ENCODE results near the gene SYT13.

Gene SYT13

DNA sequence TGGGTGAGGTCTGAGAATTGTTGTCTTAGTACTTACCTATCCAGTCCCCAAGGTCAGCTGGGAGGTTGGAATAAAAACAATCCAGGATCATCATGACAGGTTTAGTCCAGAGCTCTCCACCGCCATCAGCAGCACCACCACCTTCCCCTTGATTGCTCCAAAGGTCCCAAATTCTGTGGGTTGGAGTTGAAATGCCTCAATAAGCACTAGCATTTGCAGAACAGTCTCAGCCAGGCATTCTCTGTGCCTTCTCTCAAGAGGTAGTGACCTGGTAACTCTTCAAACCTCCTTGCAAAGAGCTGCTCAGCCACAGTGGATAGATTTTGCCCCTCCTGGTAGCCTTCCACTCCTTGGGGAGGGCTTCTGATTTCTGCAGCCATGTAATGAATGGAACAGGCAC lies 70.1 kb downstream of the SYT13 start (continued):
- TF ChIP-seq, protein P1, sequence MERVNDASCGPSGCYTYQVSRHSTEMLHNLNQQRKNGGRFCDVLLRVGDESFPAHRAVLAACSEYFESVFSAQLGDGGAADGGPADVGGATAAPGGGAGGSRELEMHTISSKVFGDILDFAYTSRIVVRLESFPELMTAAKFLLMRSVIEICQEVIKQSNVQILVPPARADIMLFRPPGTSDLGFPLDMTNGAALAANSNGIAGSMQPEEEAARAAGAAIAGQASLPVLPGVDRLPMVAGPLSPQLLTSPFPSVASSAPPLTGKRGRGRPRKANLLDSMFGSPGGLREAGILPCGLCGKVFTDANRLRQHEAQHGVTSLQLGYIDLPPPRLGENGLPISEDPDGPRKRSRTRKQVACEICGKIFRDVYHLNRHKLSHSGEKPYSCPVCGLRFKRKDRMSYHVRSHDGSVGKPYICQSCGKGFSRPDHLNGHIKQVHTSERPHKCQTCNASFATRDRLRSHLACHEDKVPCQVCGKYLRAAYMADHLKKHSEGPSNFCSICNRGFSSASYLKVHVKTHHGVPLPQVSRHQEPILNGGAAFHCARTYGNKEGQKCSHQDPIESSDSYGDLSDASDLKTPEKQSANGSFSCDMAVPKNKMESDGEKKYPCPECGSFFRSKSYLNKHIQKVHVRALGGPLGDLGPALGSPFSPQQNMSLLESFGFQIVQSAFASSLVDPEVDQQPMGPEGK (CRISPR knock-in tag; IDR thresholded peaks at IDR 0.05; ENCODE audit: borderline replicate concordance): no peak
- TF ChIP-seq, protein P2, sequence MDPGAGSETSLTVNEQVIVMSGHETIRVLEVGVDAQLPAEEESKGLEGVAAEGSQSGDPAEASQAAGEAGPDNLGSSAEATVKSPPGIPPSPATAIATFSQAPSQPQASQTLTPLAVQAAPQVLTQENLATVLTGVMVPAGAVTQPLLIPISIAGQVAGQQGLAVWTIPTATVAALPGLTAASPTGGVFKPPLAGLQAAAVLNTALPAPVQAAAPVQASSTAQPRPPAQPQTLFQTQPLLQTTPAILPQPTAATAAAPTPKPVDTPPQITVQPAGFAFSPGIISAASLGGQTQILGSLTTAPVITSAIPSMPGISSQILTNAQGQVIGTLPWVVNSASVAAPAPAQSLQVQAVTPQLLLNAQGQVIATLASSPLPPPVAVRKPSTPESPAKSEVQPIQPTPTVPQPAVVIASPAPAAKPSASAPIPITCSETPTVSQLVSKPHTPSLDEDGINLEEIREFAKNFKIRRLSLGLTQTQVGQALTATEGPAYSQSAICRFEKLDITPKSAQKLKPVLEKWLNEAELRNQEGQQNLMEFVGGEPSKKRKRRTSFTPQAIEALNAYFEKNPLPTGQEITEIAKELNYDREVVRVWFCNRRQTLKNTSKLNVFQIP (CRISPR knock-in tag; IDR thresholded peaks at IDR 0.05; ENCODE audit: borderline replicate concordance, low read depth): no peak

DNA sequence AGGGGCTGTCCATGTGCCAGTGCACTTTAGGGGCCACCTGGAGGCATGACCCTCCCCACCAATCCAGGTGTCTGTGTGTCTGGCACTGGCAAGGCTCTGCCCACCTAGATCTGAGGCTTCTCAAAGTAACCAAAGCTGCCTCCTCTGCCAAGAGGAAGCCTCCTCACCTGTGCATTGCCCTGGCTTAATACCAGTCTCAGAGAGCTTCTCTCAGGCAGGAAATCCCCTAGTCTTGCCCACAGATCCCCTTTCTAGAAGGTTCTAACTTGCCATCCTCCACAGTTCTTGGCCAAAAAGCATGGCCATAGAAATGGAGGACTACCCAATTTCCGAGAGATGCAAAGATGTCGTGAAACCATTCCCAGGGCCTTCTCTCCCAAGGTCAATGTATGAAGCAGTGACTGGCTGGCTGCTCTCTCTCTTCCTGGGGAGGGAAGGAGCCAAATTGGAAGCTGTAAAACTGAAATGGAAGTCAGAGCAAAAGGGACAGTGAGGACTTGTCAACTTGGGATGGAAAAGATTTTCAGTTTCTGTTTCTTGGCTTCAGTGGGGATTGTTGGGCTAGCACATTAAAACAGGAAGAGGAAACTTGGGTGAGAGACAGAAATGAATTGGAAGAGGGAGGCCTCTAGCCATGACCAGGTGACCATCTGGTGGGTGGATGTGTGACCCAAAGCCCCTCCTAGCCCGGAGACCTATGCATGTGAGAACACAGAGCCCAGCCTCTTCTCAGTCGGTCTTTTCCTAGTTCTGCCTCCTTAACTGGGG lies 70.9 kb downstream of the SYT13 start:
- TF ChIP-seq ZC3H10 (CRISPR knock-in tag; IDR thresholded peaks at IDR 0.05) (no peak), ZFP30 (CRISPR knock-in tag; IDR thresholded peaks at IDR 0.05) (no peak), SNAI2 (CRISPR knock-in tag; IDR thresholded peaks at IDR 0.05) (no peak), PPARA (CRISPR knock-in tag; IDR thresholded peaks at IDR 0.05; ENCODE audit: borderline replicate concordance) (no peak), RARB (CRISPR knock-in tag; IDR thresholded peaks at IDR 0.05) (no peak)
- ATAC-seq: no peak

DNA sequence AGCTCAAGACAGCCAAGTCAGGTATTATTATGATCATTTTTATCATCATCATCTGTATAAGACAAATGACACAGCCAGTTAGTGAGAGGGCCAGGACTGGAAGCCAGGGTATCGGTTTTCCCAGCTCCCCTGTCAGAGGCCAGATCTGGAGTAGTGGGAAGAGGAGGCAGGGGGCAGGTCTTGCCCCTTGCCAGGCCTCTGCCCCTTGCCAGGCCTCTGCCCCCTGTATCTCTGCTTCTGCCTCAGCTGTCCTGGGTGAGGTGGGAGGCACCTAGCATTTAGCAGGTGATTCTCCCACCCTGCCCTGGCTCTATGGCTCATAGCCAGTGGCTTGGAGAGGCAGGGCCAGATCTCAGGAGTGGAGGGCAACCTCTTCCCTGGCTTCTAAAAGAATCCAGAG lies 72.4 kb downstream of the SYT13 start:
- TF ChIP-seq ZFP30 (CRISPR knock-in tag; IDR thresholded peaks at IDR 0.05) (no peak), ZFP3 (CRISPR knock-in tag; IDR thresholded peaks at IDR 0.05) (no peak), PPARA (CRISPR knock-in tag; IDR thresholded peaks at IDR 0.05; ENCODE audit: borderline replicate concordance) (no peak), CSDC2 (CRISPR knock-in tag; IDR thresholded peaks at IDR 0.05) (no peak), ZC3H10 (CRISPR knock-in tag; IDR thresholded peaks at IDR 0.05) (no peak), ZNF8 (CRISPR knock-in tag; IDR thresholded peaks at IDR 0.05) (no peak), ARNTL (CRISPR knock-in tag; IDR thresholded peaks at IDR 0.05; ENCODE audit: borderline replicate concordance, low read depth) (no peak)
- TF ChIP-seq, protein P3, sequence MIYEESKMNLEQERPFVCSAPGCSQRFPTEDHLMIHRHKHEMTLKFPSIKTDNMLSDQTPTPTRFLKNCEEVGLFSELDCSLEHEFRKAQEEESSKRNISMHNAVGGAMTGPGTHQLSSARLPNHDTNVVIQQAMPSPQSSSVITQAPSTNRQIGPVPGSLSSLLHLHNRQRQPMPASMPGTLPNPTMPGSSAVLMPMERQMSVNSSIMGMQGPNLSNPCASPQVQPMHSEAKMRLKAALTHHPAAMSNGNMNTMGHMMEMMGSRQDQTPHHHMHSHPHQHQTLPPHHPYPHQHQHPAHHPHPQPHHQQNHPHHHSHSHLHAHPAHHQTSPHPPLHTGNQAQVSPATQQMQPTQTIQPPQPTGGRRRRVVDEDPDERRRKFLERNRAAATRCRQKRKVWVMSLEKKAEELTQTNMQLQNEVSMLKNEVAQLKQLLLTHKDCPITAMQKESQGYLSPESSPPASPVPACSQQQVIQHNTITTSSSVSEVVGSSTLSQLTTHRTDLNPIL (CRISPR knock-in tag; IDR thresholded peaks at IDR 0.05; ENCODE audit: low read depth): no peak
- TF ChIP-seq, protein P4, sequence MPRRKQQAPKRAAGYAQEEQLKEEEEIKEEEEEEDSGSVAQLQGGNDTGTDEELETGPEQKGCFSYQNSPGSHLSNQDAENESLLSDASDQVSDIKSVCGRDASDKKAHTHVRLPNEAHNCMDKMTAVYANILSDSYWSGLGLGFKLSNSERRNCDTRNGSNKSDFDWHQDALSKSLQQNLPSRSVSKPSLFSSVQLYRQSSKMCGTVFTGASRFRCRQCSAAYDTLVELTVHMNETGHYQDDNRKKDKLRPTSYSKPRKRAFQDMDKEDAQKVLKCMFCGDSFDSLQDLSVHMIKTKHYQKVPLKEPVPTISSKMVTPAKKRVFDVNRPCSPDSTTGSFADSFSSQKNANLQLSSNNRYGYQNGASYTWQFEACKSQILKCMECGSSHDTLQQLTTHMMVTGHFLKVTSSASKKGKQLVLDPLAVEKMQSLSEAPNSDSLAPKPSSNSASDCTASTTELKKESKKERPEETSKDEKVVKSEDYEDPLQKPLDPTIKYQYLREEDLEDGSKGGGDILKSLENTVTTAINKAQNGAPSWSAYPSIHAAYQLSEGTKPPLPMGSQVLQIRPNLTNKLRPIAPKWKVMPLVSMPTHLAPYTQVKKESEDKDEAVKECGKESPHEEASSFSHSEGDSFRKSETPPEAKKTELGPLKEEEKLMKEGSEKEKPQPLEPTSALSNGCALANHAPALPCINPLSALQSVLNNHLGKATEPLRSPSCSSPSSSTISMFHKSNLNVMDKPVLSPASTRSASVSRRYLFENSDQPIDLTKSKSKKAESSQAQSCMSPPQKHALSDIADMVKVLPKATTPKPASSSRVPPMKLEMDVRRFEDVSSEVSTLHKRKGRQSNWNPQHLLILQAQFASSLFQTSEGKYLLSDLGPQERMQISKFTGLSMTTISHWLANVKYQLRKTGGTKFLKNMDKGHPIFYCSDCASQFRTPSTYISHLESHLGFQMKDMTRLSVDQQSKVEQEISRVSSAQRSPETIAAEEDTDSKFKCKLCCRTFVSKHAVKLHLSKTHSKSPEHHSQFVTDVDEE (CRISPR knock-in tag; IDR thresholded peaks at IDR 0.05): no peak
- TF ChIP-seq, protein P5, sequence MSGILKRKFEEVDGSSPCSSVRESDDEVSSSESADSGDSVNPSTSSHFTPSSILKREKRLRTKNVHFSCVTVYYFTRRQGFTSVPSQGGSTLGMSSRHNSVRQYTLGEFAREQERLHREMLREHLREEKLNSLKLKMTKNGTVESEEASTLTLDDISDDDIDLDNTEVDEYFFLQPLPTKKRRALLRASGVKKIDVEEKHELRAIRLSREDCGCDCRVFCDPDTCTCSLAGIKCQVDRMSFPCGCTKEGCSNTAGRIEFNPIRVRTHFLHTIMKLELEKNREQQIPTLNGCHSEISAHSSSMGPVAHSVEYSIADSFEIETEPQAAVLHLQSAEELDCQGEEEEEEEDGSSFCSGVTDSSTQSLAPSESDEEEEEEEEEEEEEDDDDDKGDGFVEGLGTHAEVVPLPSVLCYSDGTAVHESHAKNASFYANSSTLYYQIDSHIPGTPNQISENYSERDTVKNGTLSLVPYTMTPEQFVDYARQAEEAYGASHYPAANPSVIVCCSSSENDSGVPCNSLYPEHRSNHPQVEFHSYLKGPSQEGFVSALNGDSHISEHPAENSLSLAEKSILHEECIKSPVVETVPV (CRISPR knock-in tag; IDR thresholded peaks at IDR 0.05): no peak
- TF ChIP-seq, protein P2 (CRISPR knock-in tag; IDR thresholded peaks at IDR 0.05; ENCODE audit: borderline replicate concordance, low read depth): no peak
- ATAC-seq: no peak

DNA sequence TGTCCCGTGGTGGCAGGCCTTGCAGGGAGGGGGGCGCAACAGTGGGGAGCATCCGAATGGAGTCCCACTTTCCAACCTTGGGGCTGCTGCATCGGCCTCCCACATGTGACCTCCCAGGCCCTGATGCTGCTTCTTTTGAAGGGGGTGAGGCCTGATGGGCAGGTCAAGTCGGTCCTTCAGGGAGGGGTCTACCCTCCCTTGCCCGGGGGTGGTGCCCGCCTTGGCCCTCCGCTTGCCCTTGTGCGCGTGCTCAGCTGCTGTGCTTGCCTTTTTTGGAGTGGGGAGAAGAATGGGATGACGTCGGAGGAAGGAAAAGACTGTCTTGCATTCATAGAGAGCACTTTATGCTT lies 72.8 kb downstream of the SYT13 start:
- no peak for ATAC-seq
- no peak for TF ChIP-seq BACH2 (CRISPR knock-in tag; IDR thresholded peaks at IDR 0.05; ENCODE audit: borderline replicate concordance)
- TF ChIP-seq ARNTL (CRISPR knock-in tag; IDR thresholded peaks at IDR 0.05; ENCODE audit: borderline replicate concordance, low read depth): no peak
- no peak for TF ChIP-seq RARB (CRISPR knock-in tag; IDR thresholded peaks at IDR 0.05)
- no peak for TF ChIP-seq CSDC2 (CRISPR knock-in tag; IDR thresholded peaks at IDR 0.05)
- no peak for TF ChIP-seq ZFP30 (CRISPR knock-in tag; IDR thresholded peaks at IDR 0.05)
- TF ChIP-seq ZFP3 (CRISPR knock-in tag; IDR thresholded peaks at IDR 0.05): no peak
- TF ChIP-seq ZC3H10 (CRISPR knock-in tag; IDR thresholded peaks at IDR 0.05): no peak
- no peak for TF ChIP-seq ZNF70 (CRISPR knock-in tag; IDR thresholded peaks at IDR 0.05)
- TF ChIP-seq, protein P3 (CRISPR knock-in tag; IDR thresholded peaks at IDR 0.05; ENCODE audit: low read depth): no peak
- TF ChIP-seq, protein P5 (CRISPR knock-in tag; IDR thresholded peaks at IDR 0.05): no peak
- TF ChIP-seq PPARA (CRISPR knock-in tag; IDR thresholded peaks at IDR 0.05; ENCODE audit: borderline replicate concordance): no peak
- TF ChIP-seq ZNF565 (CRISPR knock-in tag; conservative IDR thresholded peaks at IDR 0.05; ENCODE audit: low read depth): no peak
- TF ChIP-seq, protein P2 (CRISPR knock-in tag; IDR thresholded peaks at IDR 0.05; ENCODE audit: borderline replicate concordance, low read depth): no peak

Data from SK-N-SH treated with all-trans-retinoic acid at 6 μM for 48 hours (cell line).